ENCODE results near the gene SLC30A9. TPM values are rescaled to one million over a fixed set of nuclear protein-coding genes. Genes with fewer than 3 reads are reported as not detected.
A peak's percentile ranks its signal among the peaks of the same experiment; 100 is the strongest.

Gene SLC30A9
- total RNA-seq, 1 experiment from 2014 or later: 43.4 TPM

DNA sequence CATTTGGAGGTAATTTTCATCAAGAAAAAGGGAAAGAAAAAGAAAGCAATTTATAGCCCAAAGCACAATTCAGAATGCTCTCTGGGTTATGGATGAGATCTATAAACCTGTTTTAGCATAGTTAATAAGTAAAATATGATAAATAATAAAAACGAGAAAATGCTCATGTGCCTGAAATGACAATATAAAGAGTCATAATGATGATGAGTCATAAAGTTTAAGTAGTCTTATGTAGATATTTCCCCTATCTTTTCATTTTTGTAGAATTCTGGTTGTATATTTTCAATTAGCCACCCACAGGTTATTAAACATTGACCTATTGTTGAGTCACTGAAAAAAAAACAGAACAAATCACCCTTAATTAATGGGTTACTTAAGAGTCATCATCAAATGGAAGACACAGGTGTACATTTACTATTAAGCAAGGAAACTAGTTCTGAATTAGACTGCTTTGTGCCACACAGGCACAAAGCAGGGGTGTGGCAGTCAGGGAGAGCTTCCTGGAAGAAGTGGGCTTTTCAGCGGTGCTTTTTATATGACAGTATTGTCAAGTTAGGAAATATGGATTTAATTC lies 132.8 kb downstream of the SLC30A9 start:
- Mint-ChIP-seq H3K36me3 (ENCODE audit: insufficient read depth, unreplicated experiment) (no peaks in the 10 kb centered on the region), H3K4me3 (ENCODE audit: low read depth, unreplicated experiment) (no peak overlapping the region), H3K9me3 (ENCODE audit: low read depth, unreplicated experiment) (no peaks in the 10 kb centered on the region), H3K4me1 (ENCODE audit: low read depth, unreplicated experiment) (peaks cover 9% of the 10 kb centered on the region), H3K27me3 (ENCODE audit: unreplicated experiment) (peaks cover 9% of the 10 kb centered on the region), H3K27ac (ENCODE audit: unreplicated experiment) (no peak overlapping the region)
- CTCF ChIA-PET: no interaction called here
- TF ChIP-seq, protein P1, sequence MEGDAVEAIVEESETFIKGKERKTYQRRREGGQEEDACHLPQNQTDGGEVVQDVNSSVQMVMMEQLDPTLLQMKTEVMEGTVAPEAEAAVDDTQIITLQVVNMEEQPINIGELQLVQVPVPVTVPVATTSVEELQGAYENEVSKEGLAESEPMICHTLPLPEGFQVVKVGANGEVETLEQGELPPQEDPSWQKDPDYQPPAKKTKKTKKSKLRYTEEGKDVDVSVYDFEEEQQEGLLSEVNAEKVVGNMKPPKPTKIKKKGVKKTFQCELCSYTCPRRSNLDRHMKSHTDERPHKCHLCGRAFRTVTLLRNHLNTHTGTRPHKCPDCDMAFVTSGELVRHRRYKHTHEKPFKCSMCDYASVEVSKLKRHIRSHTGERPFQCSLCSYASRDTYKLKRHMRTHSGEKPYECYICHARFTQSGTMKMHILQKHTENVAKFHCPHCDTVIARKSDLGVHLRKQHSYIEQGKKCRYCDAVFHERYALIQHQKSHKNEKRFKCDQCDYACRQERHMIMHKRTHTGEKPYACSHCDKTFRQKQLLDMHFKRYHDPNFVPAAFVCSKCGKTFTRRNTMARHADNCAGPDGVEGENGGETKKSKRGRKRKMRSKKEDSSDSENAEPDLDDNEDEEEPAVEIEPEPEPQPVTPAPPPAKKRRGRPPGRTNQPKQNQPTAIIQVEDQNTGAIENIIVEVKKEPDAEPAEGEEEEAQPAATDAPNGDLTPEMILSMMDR (IDR thresholded peaks at IDR 0.05; ENCODE audit: unreplicated experiment): no peak
- peak; percentile 6 for DNase-seq
- intact Hi-C loops (cut with micrococcal nuclease; ENCODE audit: unreplicated experiment): no loop called here
- BruUV-seq (replicated peaks): no TSS peak

- Mint-ChIP-seq H3K4me1 (ENCODE audit: low read depth, unreplicated experiment) (no peaks in the 10 kb centered on the region), H3K36me3 (ENCODE audit: insufficient read depth, unreplicated experiment) (no peaks in the 10 kb centered on the region), H3K27ac (ENCODE audit: unreplicated experiment) (no peak overlapping the region), H3K27me3 (ENCODE audit: unreplicated experiment) (no peaks in the 10 kb centered on the region), H3K9me3 (ENCODE audit: low read depth, unreplicated experiment) (no peaks in the 10 kb centered on the region), H3K4me3 (ENCODE audit: low read depth, unreplicated experiment) (no peak overlapping the region)
- intact Hi-C loops (cut with micrococcal nuclease; ENCODE audit: unreplicated experiment): no loop called here
- no peak for DNase-seq
- BruUV-seq (replicated peaks): no TSS peak
- TF ChIP-seq, protein P1 (IDR thresholded peaks at IDR 0.05; ENCODE audit: unreplicated experiment): no peak
- CTCF ChIA-PET: no interaction called here
Measured at GRCh38 chr4:42132099-42132498, 141.8 kb downstream of the SLC30A9 start.

GRCh38 chr4:42133006-42133405 lies 142.7 kb downstream of the SLC30A9 start:
- no peaks in the 10 kb centered on the region for H3K4me1 Mint-ChIP-seq (ENCODE audit: low read depth, unreplicated experiment)
- H3K9me3 Mint-ChIP-seq (ENCODE audit: low read depth, unreplicated experiment): no peaks in the 10 kb centered on the region
- no peaks in the 10 kb centered on the region for H3K36me3 Mint-ChIP-seq (ENCODE audit: insufficient read depth, unreplicated experiment)
- H3K27me3 Mint-ChIP-seq (ENCODE audit: unreplicated experiment): no peaks in the 10 kb centered on the region
- BruUV-seq (replicated peaks): no TSS peak
- intact Hi-C loops (cut with micrococcal nuclease; ENCODE audit: unreplicated experiment): no loop called here
- CTCF ChIA-PET: no interaction called here
- TF ChIP-seq, protein P1 (IDR thresholded peaks at IDR 0.05; ENCODE audit: unreplicated experiment): no peak
- no peak for DNase-seq
- H3K4me3 Mint-ChIP-seq (ENCODE audit: low read depth, unreplicated experiment): no peak overlapping the region
- no peak overlapping the region for H3K27ac Mint-ChIP-seq (ENCODE audit: unreplicated experiment)

GRCh38 chr4:42136371-42136770 lies 146.0 kb downstream of the SLC30A9 start:
- H3K27ac Mint-ChIP-seq (ENCODE audit: unreplicated experiment): no peak overlapping the region
- no peaks in the 10 kb centered on the region for H3K36me3 Mint-ChIP-seq (ENCODE audit: insufficient read depth, unreplicated experiment)
- TF ChIP-seq, protein P1 (IDR thresholded peaks at IDR 0.05; ENCODE audit: unreplicated experiment): no peak
- no peaks in the 10 kb centered on the region for H3K9me3 Mint-ChIP-seq (ENCODE audit: low read depth, unreplicated experiment)
- no peaks in the 10 kb centered on the region for H3K27me3 Mint-ChIP-seq (ENCODE audit: unreplicated experiment)
- no peak overlapping the region for H3K4me3 Mint-ChIP-seq (ENCODE audit: low read depth, unreplicated experiment)
- CTCF ChIA-PET: no interaction called here
- no TSS peak for BruUV-seq (replicated peaks)
- no peaks in the 10 kb centered on the region for H3K4me1 Mint-ChIP-seq (ENCODE audit: low read depth, unreplicated experiment)
- intact Hi-C loops (cut with micrococcal nuclease; ENCODE audit: unreplicated experiment): no loop called here
- no peak for DNase-seq

Other genes with a start within 250 kb of the SLC30A9 start
- not detected in 2 replicates for gene PHOX2B, start 241.8 kb upstream of the SLC30A9 start, total RNA-seq (2022)
- 67.3 and 68.3 TPM in 2 replicates for gene TMEM33, start 55.1 kb upstream of the SLC30A9 start, total RNA-seq (2022)
- gene DCAF4L1, start 8.8 kb upstream of the SLC30A9 start, total RNA-seq (2022): 0.68 and 1.0 TPM in 2 replicates
- not detected in 2 replicates for gene BEND4, start 162.1 kb downstream of the SLC30A9 start, total RNA-seq (2022)